CD8-positive, alpha-beta memory T cell (primary cell): ENCODE measurements around the gene RRAS2. TPM values are rescaled to one million over a fixed set of nuclear protein-coding genes. Genes with fewer than 3 reads are reported as not detected.

Experiments
- CTCF ChIA-PET: fragments of 350-600 bp; sonication (Branson Sonifier 250); formaldehyde crosslinking; loops from one replicate; lab custom pipeline; 2021; ENCODE audit warnings: antibody characterized with exemption; lab: Charles Lee
- POLR2A ChIA-PET: fragments of 350-600 bp; sonication (Branson Sonifier 250); formaldehyde crosslinking; loops from one replicate; lab custom pipeline; 2021; ENCODE audit warnings: antibody characterized with exemption; lab: Charles Lee
- DNase-seq, 5 donors: peaks; one replicate each; pipeline versions ENCODE4 v3.0.0 to v3.0.0-alpha.2; 2020 to 2022; ENCODE audit warnings: mixed read lengths in 1 of 5
- H3K27ac ChIP-seq: one replicate; pipeline ENCODE4 v1.7.0; 2013; ENCODE audit warnings: low read depth, mild to moderate bottlenecking, low read length, moderate library complexity
- H3K27me3 ChIP-seq: 2 replicates; pipeline ENCODE4 v1.7.0; 2013; ENCODE audit warnings: low read length, mild to moderate bottlenecking; ENCODE audit not compliant: insufficient read depth, poor library complexity, severe bottlenecking
- H3K36me3 ChIP-seq: 2 replicates; pipeline ENCODE4 v1.7.0; 2013; ENCODE audit warnings: mild to moderate bottlenecking, low read length, moderate library complexity; ENCODE audit not compliant: insufficient read depth
- H3K4me1 ChIP-seq: 2 replicates; pipeline ENCODE4 v1.7.0; 2013; ENCODE audit warnings: mild to moderate bottlenecking, low read length, moderate library complexity; ENCODE audit not compliant: insufficient read depth
- H3K4me3 ChIP-seq: 2 replicates; pipeline ENCODE4 v1.7.0; 2013; ENCODE audit warnings: mild to moderate bottlenecking, low read length
- H3K9me3 ChIP-seq: 2 replicates; pipeline ENCODE4 v1.7.0; 2013; ENCODE audit warnings: mild to moderate bottlenecking, low read length
- H3K27ac Mint-ChIP-seq, 8 donors: one replicate each; pipeline ENCODE4 v1.8.0; 2020 to 2021; ENCODE audit warnings: mixed read lengths in 8 of 8, mild to moderate bottlenecking in 6 of 8, inconsistent platforms in 3 of 8, moderate library complexity in 3 of 8
- H3K27me3 Mint-ChIP-seq, 2 donors: one replicate each; pipeline ENCODE4 v1.8.0; 2020 to 2021; ENCODE audit warnings: mixed read lengths in 2 of 2, mild to moderate bottlenecking in 1 of 2, moderate library complexity in 1 of 2
- H3K36me3 Mint-ChIP-seq, 3 donors: one replicate each; pipeline ENCODE4 v1.8.0; 2020 to 2021; ENCODE audit warnings: mixed read lengths in 3 of 3, inconsistent platforms in 1 of 3, mild to moderate bottlenecking in 1 of 3
- H3K4me1 Mint-ChIP-seq, 3 donors: one replicate each; pipeline ENCODE4 v1.8.0; 2020 to 2021; ENCODE audit warnings: mixed read lengths in 3 of 3, inconsistent platforms in 1 of 3, mild to moderate bottlenecking in 1 of 3
- H3K4me3 Mint-ChIP-seq, 7 donors: one replicate each; pipeline ENCODE4 v1.8.0; 2020 to 2021; ENCODE audit warnings: mixed read lengths in 7 of 7, mild to moderate bottlenecking in 6 of 7, moderate library complexity in 4 of 7, inconsistent platforms in 2 of 7
- H3K9me3 Mint-ChIP-seq, 5 donors: one replicate each; pipeline ENCODE4 v1.8.0; 2020 to 2022; ENCODE audit warnings: mixed read lengths in 5 of 5, mild to moderate bottlenecking in 3 of 5, moderate library complexity in 2 of 5, inconsistent platforms in 1 of 5
- polyA plus RNA-seq: library from polyadenylated mRNA; unstranded; fragments of 300-500 nt; fragmentation: Illumina TruSeq; gene quantifications from one replicate; pipeline ENCODE4 v1.2.3, GENCODE V29; 2021
- total RNA-seq, 2 experiments: library from RNA; stranded (reverse); gene quantifications; one replicate each; pipeline ENCODE4 v1.2.3, GENCODE V29; 2021

The RRAS2 gene
- total and polyA plus RNA-seq, 3 experiments from 2014 or later: 52.6 to 72.6 (median 70.1) TPM

DNA sequence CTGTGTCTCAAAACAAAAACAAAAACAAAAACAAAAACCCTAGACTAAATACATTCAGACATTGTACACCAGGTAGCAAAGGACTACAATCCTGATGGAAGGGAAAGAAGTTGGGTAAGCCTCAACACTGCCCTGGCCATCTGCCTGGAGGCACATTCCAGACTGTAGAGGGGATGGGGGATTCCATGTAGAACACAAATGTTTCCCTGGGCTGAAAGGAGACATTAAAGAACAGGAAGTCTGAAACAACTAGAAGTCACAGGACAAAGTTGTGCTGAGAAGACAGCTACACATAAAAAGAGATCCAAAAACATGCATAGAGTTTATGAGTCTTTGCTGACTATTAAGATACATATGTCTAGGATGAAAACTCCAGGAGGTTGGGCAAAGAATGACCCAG, 83.9 kb downstream of the RRAS2 start:
- no peaks in the 10 kb centered on the region for H3K27me3 Mint-ChIP-seq
- peaks cover 23 to 41% (median 37%) of the 10 kb centered on the region in 3 donors for H3K4me1 Mint-ChIP-seq
- no peaks in the 10 kb centered on the region for H3K27me3 ChIP-seq
- H3K4me3 Mint-ChIP-seq: no peak overlapping the region
- H3K9me3 Mint-ChIP-seq: no peaks in the 10 kb centered on the region
- peak overlapping the region in 2 of 8 donors; percentile 16 to 25 for H3K27ac Mint-ChIP-seq
- CTCF ChIA-PET: no interaction called here
- peaks cover 3 to 23% (median 9%) of the 10 kb centered on the region in 3 donors for H3K36me3 Mint-ChIP-seq
- peaks cover 24% of the 10 kb centered on the region for H3K4me1 ChIP-seq
- H3K9me3 ChIP-seq: no peaks in the 10 kb centered on the region
- no peak overlapping the region for H3K4me3 ChIP-seq
- H3K27ac ChIP-seq: no peak overlapping the region
- H3K36me3 ChIP-seq: no peaks in the 10 kb centered on the region
- DNase-seq: no peak
- POLR2A ChIA-PET: no interaction called here

- Mint-ChIP-seq H3K9me3 (no peaks in the 10 kb centered on the region), H3K27ac (peak overlapping the region in 1 of 8 donors; percentile 24), H3K36me3 (peaks cover 3 to 15% (median 9%) of the 10 kb centered on the region in 3 donors), H3K4me1 (peaks cover 26 to 47% (median 42%) of the 10 kb centered on the region in 3 donors), H3K27me3 (no peaks in the 10 kb centered on the region), H3K4me3 (no peak overlapping the region)
- H3K9me3 ChIP-seq: no peaks in the 10 kb centered on the region
- ChIA-PET CTCF (interaction anchor here (1.2 kb wide), 1 partner anchor 12 kb away, joined by 3 read pairs; no protein-coding TSS in a partner anchor), POLR2A (interaction anchor here (0.5 kb wide), 1 partner anchor 10 kb away, joined by 5 read pairs; no protein-coding TSS in a partner anchor)
- H3K4me1 ChIP-seq: peaks cover 26% of the 10 kb centered on the region
- H3K36me3 ChIP-seq: no peaks in the 10 kb centered on the region
- no peak overlapping the region for H3K4me3 ChIP-seq
- no peaks in the 10 kb centered on the region for H3K27me3 ChIP-seq
- no peak overlapping the region for H3K27ac ChIP-seq
- DNase-seq: no peak
Observed at GRCh38 chr11:14273895-14274294, 85.1 kb downstream of the RRAS2 start.

GRCh38 chr11:14270690-14271542, 88.1 kb downstream of the RRAS2 start:
- Histone ChIP-seq H3K36me3 (no peaks in the 10 kb centered on the region), H3K27ac (no peak overlapping the region), H3K4me1 (peaks cover 26% of the 10 kb centered on the region), H3K27me3 (no peaks in the 10 kb centered on the region), H3K4me3 (peak overlapping the region; percentile 29), H3K9me3 (no peaks in the 10 kb centered on the region)
- peak in 1 of 5 donors; percentile 29 for DNase-seq
- Mint-ChIP-seq H3K9me3 (no peaks in the 10 kb centered on the region), H3K36me3 (peaks cover 8 to 24% (median 21%) of the 10 kb centered on the region in 3 donors), H3K4me3 (peak overlapping the region; percentile 27 to 88 (median 80)), H3K27me3 (no peaks in the 10 kb centered on the region), H3K27ac (peak overlapping the region; percentile 2 to 94 (median 79)), H3K4me1 (peaks cover 26 to 38% (median 34%) of the 10 kb centered on the region in 3 donors)
- POLR2A ChIA-PET: no interaction called here
- CTCF ChIA-PET: no interaction called here

GRCh38 chr11:14269692-14270573, 89.0 kb downstream of the RRAS2 start:
- CTCF ChIA-PET: interaction anchor here (0.7 kb wide), 1 partner anchor 9 kb away, joined by 3 read pairs; no protein-coding TSS in a partner anchor
- H3K27ac Mint-ChIP-seq: peak overlapping the region in 7 of 8 donors; percentile 2 to 90 (median 36)
- no peak for DNase-seq
- Histone ChIP-seq H3K27ac (no peak overlapping the region), H3K9me3 (no peaks in the 10 kb centered on the region), H3K36me3 (no peaks in the 10 kb centered on the region), H3K27me3 (no peaks in the 10 kb centered on the region), H3K4me3 (no peak overlapping the region), H3K4me1 (peaks cover 26% of the 10 kb centered on the region)
- POLR2A ChIA-PET: no interaction called here
- no peaks in the 10 kb centered on the region for H3K9me3 Mint-ChIP-seq
- peaks cover 26 to 29% (median 29%) of the 10 kb centered on the region in 3 donors for H3K4me1 Mint-ChIP-seq
- no peaks in the 10 kb centered on the region for H3K27me3 Mint-ChIP-seq
- peak overlapping the region in 5 of 7 donors; percentile 80 to 88 (median 81) for H3K4me3 Mint-ChIP-seq
- peaks cover 15 to 34% (median 23%) of the 10 kb centered on the region in 3 donors for H3K36me3 Mint-ChIP-seq

- H3K27ac ChIP-seq: no peak overlapping the region
- H3K4me3 ChIP-seq: no peak overlapping the region
- no peak for DNase-seq
- peaks cover 20 to 38% (median 22%) of the 10 kb centered on the region in 3 donors for H3K36me3 Mint-ChIP-seq
- H3K27me3 Mint-ChIP-seq: no peaks in the 10 kb centered on the region
- no peaks in the 10 kb centered on the region for H3K9me3 Mint-ChIP-seq
- no peaks in the 10 kb centered on the region for H3K9me3 ChIP-seq
- POLR2A ChIA-PET: no interaction called here
- CTCF ChIA-PET: no interaction called here
- no peaks in the 10 kb centered on the region for H3K36me3 ChIP-seq
- H3K4me1 Mint-ChIP-seq: peaks cover 26 to 29% (median 29%) of the 10 kb centered on the region in 3 donors
- H3K27ac Mint-ChIP-seq: peak overlapping the region in 2 of 8 donors; percentile 26 to 51
- H3K4me1 ChIP-seq: peaks cover 26% of the 10 kb centered on the region
- no peaks in the 10 kb centered on the region for H3K27me3 ChIP-seq
- no peak overlapping the region for H3K4me3 Mint-ChIP-seq
Observed at GRCh38 chr11:14267861-14268635, 90.9 kb downstream of the RRAS2 start.

- no peak overlapping the region for H3K4me3 Mint-ChIP-seq
- Histone ChIP-seq H3K27ac (no peak overlapping the region), H3K36me3 (no peaks in the 10 kb centered on the region), H3K4me1 (peaks cover 18% of the 10 kb centered on the region), H3K27me3 (no peaks in the 10 kb centered on the region), H3K4me3 (no peak overlapping the region), H3K9me3 (no peaks in the 10 kb centered on the region)
- CTCF ChIA-PET: no interaction called here
- POLR2A ChIA-PET: no interaction called here
- no peak for DNase-seq
- peaks cover 18 to 21% (median 21%) of the 10 kb centered on the region in 3 donors for H3K4me1 Mint-ChIP-seq
- no peaks in the 10 kb centered on the region for H3K9me3 Mint-ChIP-seq
- peaks cover 20 to 46% (median 22%) of the 10 kb centered on the region in 3 donors for H3K36me3 Mint-ChIP-seq
- peak overlapping the region in 1 of 8 donors; percentile 84 for H3K27ac Mint-ChIP-seq
- no peaks in the 10 kb centered on the region for H3K27me3 Mint-ChIP-seq
Observed at GRCh38 chr11:14266622-14267021, 92.4 kb downstream of the RRAS2 start.

DNA sequence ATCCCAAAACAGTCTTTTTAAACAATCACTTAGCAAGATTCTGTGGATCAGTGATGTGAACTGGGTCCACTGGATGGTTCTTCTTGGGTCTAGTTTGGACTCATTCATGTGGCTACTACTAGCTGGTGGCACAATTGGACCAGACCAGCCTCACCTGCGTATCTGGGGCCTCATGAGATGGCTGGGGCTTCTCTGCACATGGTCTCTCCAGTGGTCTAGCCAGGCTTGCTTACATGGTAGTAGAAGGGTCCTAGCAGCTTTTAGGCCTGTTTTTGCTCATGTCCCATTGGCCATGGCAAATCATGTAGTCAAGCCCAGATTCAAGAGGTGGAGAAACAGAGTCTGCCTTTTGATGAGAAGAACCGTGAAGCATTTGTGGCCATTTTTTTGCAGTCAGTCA, 94.0 kb downstream of the RRAS2 start:
- Histone ChIP-seq H3K4me1 (peaks cover 1% of the 10 kb centered on the region), H3K36me3 (no peaks in the 10 kb centered on the region), H3K9me3 (no peaks in the 10 kb centered on the region), H3K4me3 (no peak overlapping the region), H3K27ac (no peak overlapping the region), H3K27me3 (no peaks in the 10 kb centered on the region)
- no peak for DNase-seq
- no peaks in the 10 kb centered on the region for H3K27me3 Mint-ChIP-seq
- no peak overlapping the region for H3K4me3 Mint-ChIP-seq
- ChIA-PET CTCF (interaction anchor here (1.2 kb wide), 1 partner anchor 15 kb away, joined by 3 read pairs; no protein-coding TSS in a partner anchor), POLR2A (no interaction called here)
- H3K9me3 Mint-ChIP-seq: no peaks in the 10 kb centered on the region
- peaks cover 20 to 51% (median 22%) of the 10 kb centered on the region in 3 donors for H3K36me3 Mint-ChIP-seq
- peak overlapping the region in 1 of 8 donors; percentile 14 for H3K27ac Mint-ChIP-seq
- H3K4me1 Mint-ChIP-seq: peaks cover 3 to 4% (median 4%) of the 10 kb centered on the region in 3 donors
